ENCODE measurements around the gene CNOT6L. TPM values are rescaled to one million over a fixed set of nuclear protein-coding genes. Genes with fewer than 3 reads are reported as not detected.

CNOT6L gene
- total RNA-seq, 4 donors from 2014 or later = 10.0 to 21.1 (median 13.1) TPM

- in situ Hi-C loops (cut with MboI; ENCODE audit: low sequenced_read_pairs in 4 of 4) = no loop called here
- Histone ChIP-seq H3K27me3 (no peaks in the 10 kb centered on the region), H3K4me3 (no peak overlapping the region), H3K36me3 (no peaks in the 10 kb centered on the region), H3K4me1 (peaks cover 3 to 7% of the 10 kb centered on the region in 2 donors), H3K27ac (no peak overlapping the region), H3K9me3 (no peaks in the 10 kb centered on the region)
- no peak for ATAC-seq
- no peak for DNase-seq
- TF ChIP-seq CTCF (IDR thresholded peaks at IDR 0.05 in 4 of 5, conservative IDR thresholded peaks at IDR 0.05 in 1 of 5) (no peak), POLR2A (IDR thresholded peaks at IDR 0.05) (no peak)
- intact Hi-C loops (cut with DNase I; ENCODE audit: low total_unique reads) = no loop called here
Measured at GRCh38 chr4:77712675-77713074, 106.5 kb downstream of the CNOT6L start.

GRCh38 chr4:77711469-77711868 is 107.7 kb downstream of the CNOT6L start:
- TF ChIP-seq CTCF (IDR thresholded peaks at IDR 0.05 in 4 of 5, conservative IDR thresholded peaks at IDR 0.05 in 1 of 5) (no peak), POLR2A (IDR thresholded peaks at IDR 0.05) (no peak)
- H3K4me1 ChIP-seq = peaks cover 3 to 7% of the 10 kb centered on the region in 2 donors
- no peak overlapping the region for H3K27ac ChIP-seq
- in situ Hi-C loops (cut with MboI; ENCODE audit: low sequenced_read_pairs in 4 of 4) = no loop called here
- no peaks in the 10 kb centered on the region for H3K36me3 ChIP-seq
- H3K27me3 ChIP-seq = no peaks in the 10 kb centered on the region
- intact Hi-C loops (cut with DNase I; ENCODE audit: low total_unique reads) = no loop called here
- no peaks in the 10 kb centered on the region for H3K9me3 ChIP-seq
- DNase-seq (no peak), ATAC-seq (no peak)
- H3K4me3 ChIP-seq = no peak overlapping the region

GRCh38 chr4:77710684-77711083 is 108.5 kb downstream of the CNOT6L start:
- intact Hi-C loops (cut with DNase I; ENCODE audit: low total_unique reads) = no loop called here
- H3K4me3 ChIP-seq = no peak overlapping the region
- in situ Hi-C loops (cut with MboI; ENCODE audit: low sequenced_read_pairs in 4 of 4) = no loop called here
- H3K27me3 ChIP-seq = no peaks in the 10 kb centered on the region
- ATAC-seq (no peak), DNase-seq (no peak)
- no peaks in the 10 kb centered on the region for H3K9me3 ChIP-seq
- TF ChIP-seq POLR2A (IDR thresholded peaks at IDR 0.05) = no peak
- no peak for TF ChIP-seq CTCF (IDR thresholded peaks at IDR 0.05 in 4 of 5, conservative IDR thresholded peaks at IDR 0.05 in 1 of 5)
- peaks cover 3 to 7% of the 10 kb centered on the region in 2 donors for H3K4me1 ChIP-seq
- H3K36me3 ChIP-seq = no peaks in the 10 kb centered on the region
- no peak overlapping the region for H3K27ac ChIP-seq

GRCh38 chr4:77710059-77710458 is 109.1 kb downstream of the CNOT6L start:
- Histone ChIP-seq H3K4me1 (peaks cover 0 to 7% of the 10 kb centered on the region in 2 donors), H3K27ac (no peak overlapping the region), H3K36me3 (no peaks in the 10 kb centered on the region), H3K27me3 (no peaks in the 10 kb centered on the region), H3K9me3 (no peaks in the 10 kb centered on the region), H3K4me3 (no peak overlapping the region)
- TF ChIP-seq POLR2A (IDR thresholded peaks at IDR 0.05) (no peak), CTCF (IDR thresholded peaks at IDR 0.05 in 4 of 5, conservative IDR thresholded peaks at IDR 0.05 in 1 of 5) (no peak)
- no peak for DNase-seq
- intact Hi-C loops (cut with DNase I; ENCODE audit: low total_unique reads) = no loop called here
- in situ Hi-C loops (cut with MboI; ENCODE audit: low sequenced_read_pairs in 4 of 4) = no loop called here
- no peak for ATAC-seq

- intact Hi-C loops (cut with DNase I; ENCODE audit: low total_unique reads) = no loop called here
- H3K27ac ChIP-seq = no peak overlapping the region
- in situ Hi-C loops (cut with MboI; ENCODE audit: low sequenced_read_pairs in 4 of 4) = no loop called here
- H3K36me3 ChIP-seq = no peaks in the 10 kb centered on the region
- H3K9me3 ChIP-seq = no peaks in the 10 kb centered on the region
- H3K4me1 ChIP-seq = no peaks in the 10 kb centered on the region
- ATAC-seq (no peak), DNase-seq (no peak)
- H3K27me3 ChIP-seq = no peaks in the 10 kb centered on the region
- H3K4me3 ChIP-seq = no peak overlapping the region
- TF ChIP-seq CTCF (IDR thresholded peaks at IDR 0.05 in 4 of 5, conservative IDR thresholded peaks at IDR 0.05 in 1 of 5) = no peak
- TF ChIP-seq POLR2A (IDR thresholded peaks at IDR 0.05) = no peak
Measured at GRCh38 chr4:77706717-77707116, 112.5 kb downstream of the CNOT6L start.
